Activated CD8-positive, alpha-beta T cell treated with anti-CD3 and anti-CD28 coated beads for 36 hours (primary cell): ENCODE results near the gene SLC9A9. TPM values are rescaled to one million over a fixed set of nuclear protein-coding genes. Genes with fewer than 3 reads are reported as not detected.

Source experiments
- ATAC-seq: fragments of 200-7000 bp; cut with Tn5 transposase; one replicate; pipeline ENCODE4 v1.10.0; 2021; ENCODE audit warnings: mild to moderate bottlenecking, moderate library complexity
- CTCF ChIA-PET: fragments of 350-600 bp; sonication (Branson Sonifier 250); formaldehyde crosslinking; loops from one replicate; lab custom pipeline; 2021; ENCODE audit warnings: antibody characterized with exemption; lab: Charles Lee
- POLR2A ChIA-PET: fragments of 350-600 bp; sonication (Branson Sonifier 250); formaldehyde crosslinking; loops from one replicate; lab custom pipeline; 2021; ENCODE audit warnings: antibody characterized with exemption; lab: Charles Lee
- DNase-seq: peaks from one replicate; pipeline ENCODE4 v3.0.0-alpha.2; 2020
- H3K27ac Mint-ChIP-seq: one replicate; pipeline ENCODE4 v1.8.0; 2021; ENCODE audit warnings: mild to moderate bottlenecking, mixed read lengths
- H3K27me3 Mint-ChIP-seq: one replicate; pipeline ENCODE4 v1.8.0; 2021; ENCODE audit warnings: mixed read lengths
- H3K36me3 Mint-ChIP-seq: one replicate; pipeline ENCODE4 v1.8.0; 2021; ENCODE audit warnings: low read depth, mixed read lengths
- H3K4me1 Mint-ChIP-seq: one replicate; pipeline ENCODE4 v1.8.0; 2021; ENCODE audit warnings: low read depth, mixed read lengths
- H3K4me3 Mint-ChIP-seq: one replicate; pipeline ENCODE4 v1.8.0; 2021; ENCODE audit warnings: mild to moderate bottlenecking, moderate library complexity, mixed read lengths
- H3K9me3 Mint-ChIP-seq: one replicate; pipeline ENCODE4 v1.8.0; 2021; ENCODE audit warnings: mixed read lengths
- CTCF ChIP-seq: fragments of 200-600 bp; IDR thresholded peaks from one replicate; pipeline ENCODE4 v1.8.0; 2022; ENCODE audit warnings: antibody characterized with exemption, mild to moderate bottlenecking
- intact Hi-C: fragments of 100-400 bp; cut with micrococcal nuclease; formaldehyde crosslinking; loops from one replicate; pipeline ENCODE4 v1.10.0; 2022
- total RNA-seq, 2 experiments: library from RNA; stranded (reverse); gene quantifications; one replicate each; pipeline ENCODE4 v1.2.3, GENCODE V29; 2021

The SLC9A9 gene
- total RNA-seq, 2 experiments from 2014 or later = 1.9 to 2.2 TPM

GRCh38 chr3:143824735-143825385 is 23.4 kb downstream of the SLC9A9 start:
- no peak for DNase-seq
- POLR2A ChIA-PET = interaction anchor here (0.6 to 1.1 kb wide), 2 partner anchors 11 to 72 kb away, joined by 3 to 4 read pairs; no protein-coding TSS in a partner anchor
- no peak overlapping the region for H3K27ac Mint-ChIP-seq

GRCh38 chr3:143822798-143823197 is 25.5 kb downstream of the SLC9A9 start:
- ATAC-seq (no peak), DNase-seq (no peak)
- Mint-ChIP-seq H3K27ac (no peak overlapping the region), H3K36me3 (peaks cover 3% of the 10 kb centered on the region), H3K9me3 (peaks cover 10% of the 10 kb centered on the region), H3K4me1 (peaks cover 18% of the 10 kb centered on the region), H3K4me3 (no peak overlapping the region), H3K27me3 (no peaks in the 10 kb centered on the region)
- CTCF ChIA-PET = no interaction called here
- TF ChIP-seq CTCF = no peak
- POLR2A ChIA-PET = no interaction called here
- intact Hi-C loops = no loop called here

More at GRCh38 chr3:143824735-143825385, 23.4 kb downstream of the SLC9A9 start:
- CTCF ChIA-PET = interaction anchor here (0.8 kb wide), 1 partner anchor 61 kb away, joined by 3 read pairs; no protein-coding TSS in a partner anchor
- H3K4me1 Mint-ChIP-seq = peaks cover 18% of the 10 kb centered on the region
- no peak for TF ChIP-seq CTCF
- H3K27me3 Mint-ChIP-seq = no peaks in the 10 kb centered on the region
- peaks cover 3% of the 10 kb centered on the region for H3K36me3 Mint-ChIP-seq
- no peak overlapping the region for H3K4me3 Mint-ChIP-seq
- intact Hi-C loops = no loop called here
- peaks cover 10% of the 10 kb centered on the region for H3K9me3 Mint-ChIP-seq
- ATAC-seq = no peak

- DNase-seq (no peak), ATAC-seq (no peak)
- Mint-ChIP-seq H3K36me3 (peaks cover 3% of the 10 kb centered on the region), H3K27ac (no peak overlapping the region), H3K9me3 (peaks cover 10% of the 10 kb centered on the region), H3K4me1 (peaks cover 18% of the 10 kb centered on the region), H3K27me3 (no peaks in the 10 kb centered on the region), H3K4me3 (no peak overlapping the region)
- TF ChIP-seq CTCF = no peak
- ChIA-PET POLR2A (no interaction called here), CTCF (no interaction called here)
- intact Hi-C loops = no loop called here
Observed at GRCh38 chr3:143822374-143822773, 25.9 kb downstream of the SLC9A9 start.

GRCh38 chr3:143821862-143822261 is 26.4 kb downstream of the SLC9A9 start:
- POLR2A ChIA-PET = no interaction called here
- no peak overlapping the region for H3K4me3 Mint-ChIP-seq
- intact Hi-C loops = no loop called here

More at GRCh38 chr3:143821862-143822261, 26.4 kb downstream of the SLC9A9 start:
- ATAC-seq = peak; percentile 40
- no peak for TF ChIP-seq CTCF
- peaks cover 10% of the 10 kb centered on the region for H3K9me3 Mint-ChIP-seq
- DNase-seq = no peak
- H3K27ac Mint-ChIP-seq = no peak overlapping the region
- H3K36me3 Mint-ChIP-seq = peaks cover 3% of the 10 kb centered on the region
- no peaks in the 10 kb centered on the region for H3K27me3 Mint-ChIP-seq
- H3K4me1 Mint-ChIP-seq = peaks cover 18% of the 10 kb centered on the region
- CTCF ChIA-PET = interaction anchor here (0.6 kb wide), 1 partner anchor 181 kb away, joined by 3 read pairs; no protein-coding TSS in a partner anchor
